ENCODE measurements around the gene STON2. TPM values are rescaled to one million over a fixed set of nuclear protein-coding genes. Genes with fewer than 3 reads are reported as not detected.

STON2 gene
- total RNA-seq, 1 experiment from 2014 or later = 23.5 TPM

DNA sequence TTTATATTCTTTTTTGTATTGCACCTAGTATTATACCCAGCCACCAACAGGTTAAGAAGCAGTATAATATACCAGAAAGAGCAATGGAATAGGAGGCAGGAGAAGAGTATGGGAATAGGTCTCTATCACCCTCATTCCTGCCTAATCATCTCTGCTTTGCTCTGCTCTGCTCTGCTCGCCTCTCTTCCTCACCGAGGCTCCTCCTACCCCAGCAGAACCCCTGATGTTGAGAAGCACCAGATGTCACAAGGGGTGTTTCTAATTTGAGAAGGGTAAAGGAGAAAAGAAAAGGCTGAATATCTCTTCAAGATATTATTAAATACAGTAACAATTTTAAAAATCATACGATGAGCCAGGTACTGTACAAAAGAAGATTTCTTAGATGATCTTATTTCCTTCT is 89.0 kb downstream of the STON2 start:
- no peak for DNase-seq (ENCODE audit: unreplicated experiment)
- no peaks in the 10 kb centered on the region for H3K9me3 Mint-ChIP-seq (ENCODE audit: unreplicated experiment)
- intact Hi-C loops (cut with micrococcal nuclease) = no loop called here
- no peaks in the 10 kb centered on the region for H3K27me3 Mint-ChIP-seq (ENCODE audit: insufficient read depth, unreplicated experiment)
- ChIA-PET POLR2A (interaction anchor here (0.6 to 4.3 kb wide), 9 partner anchors 10 to 124 kb away, joined by 3 to 38 read pairs (median 8); partner anchors contain the start of gene STON2), CTCF (interaction anchor here (0.6 to 1.3 kb wide), 3 partner anchors 42 to 154 kb away, joined by 3 read pairs; no protein-coding TSS in a partner anchor)
- no peak for TF ChIP-seq CTCF (IDR thresholded peaks at IDR 0.05; ENCODE audit: unreplicated experiment)
- no peak overlapping the region for H3K4me3 Mint-ChIP-seq (ENCODE audit: unreplicated experiment)
- no TSS peak for BruUV-seq (replicated peaks)
- H3K27ac Mint-ChIP-seq (ENCODE audit: low read depth, unreplicated experiment) = peak overlapping the region; percentile 70
- peaks cover 33% of the 10 kb centered on the region for H3K4me1 Mint-ChIP-seq (ENCODE audit: insufficient read depth, unreplicated experiment)
- H3K36me3 Mint-ChIP-seq (ENCODE audit: insufficient read depth, unreplicated experiment) = peaks cover 1% of the 10 kb centered on the region

GRCh38 chr14:81310606-81311005 is 89.5 kb downstream of the STON2 start:
- Mint-ChIP-seq H3K4me3 (ENCODE audit: unreplicated experiment) (no peak overlapping the region), H3K27ac (ENCODE audit: low read depth, unreplicated experiment) (no peak overlapping the region), H3K27me3 (ENCODE audit: insufficient read depth, unreplicated experiment) (no peaks in the 10 kb centered on the region), H3K4me1 (ENCODE audit: insufficient read depth, unreplicated experiment) (peaks cover 33% of the 10 kb centered on the region), H3K36me3 (ENCODE audit: insufficient read depth, unreplicated experiment) (peaks cover 7% of the 10 kb centered on the region), H3K9me3 (ENCODE audit: unreplicated experiment) (no peaks in the 10 kb centered on the region)
- DNase-seq (ENCODE audit: unreplicated experiment) = no peak
- no peak for TF ChIP-seq CTCF (IDR thresholded peaks at IDR 0.05; ENCODE audit: unreplicated experiment)
- ChIA-PET POLR2A (interaction anchor here (0.6 to 4.3 kb wide), 8 partner anchors 9 to 143 kb away, joined by 3 to 38 read pairs (median 6); partner anchors contain the start of gene STON2), CTCF (interaction anchor here (0.6 to 2.1 kb wide), 5 partner anchors 14 to 154 kb away, joined by 3 to 6 read pairs (median 3); no protein-coding TSS in a partner anchor)
- intact Hi-C loops (cut with micrococcal nuclease) = no loop called here
- no TSS peak for BruUV-seq (replicated peaks)

DNA sequence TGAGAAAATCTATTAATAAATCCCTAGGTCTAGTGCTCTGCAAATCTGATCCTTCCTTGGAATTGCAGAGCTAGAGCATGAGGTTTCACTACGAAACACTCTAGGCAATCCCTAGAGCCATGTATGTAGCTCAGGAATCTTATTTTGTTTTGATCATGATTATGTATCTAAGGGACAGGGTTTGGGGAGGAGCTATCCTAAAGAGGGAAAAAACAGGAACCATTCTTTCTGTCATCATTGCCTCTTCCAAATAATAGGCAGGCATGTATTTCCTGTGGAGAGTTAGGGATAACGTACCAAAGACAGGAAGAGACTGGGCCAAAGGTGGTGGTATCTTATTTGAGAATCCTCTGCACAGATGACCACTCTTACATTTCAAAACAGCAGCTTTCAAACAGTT is 90.6 kb downstream of the STON2 start:
- Mint-ChIP-seq H3K4me1 (ENCODE audit: insufficient read depth, unreplicated experiment) (peaks cover 30% of the 10 kb centered on the region), H3K4me3 (ENCODE audit: unreplicated experiment) (no peak overlapping the region), H3K27ac (ENCODE audit: low read depth, unreplicated experiment) (no peak overlapping the region), H3K27me3 (ENCODE audit: insufficient read depth, unreplicated experiment) (no peaks in the 10 kb centered on the region), H3K36me3 (ENCODE audit: insufficient read depth, unreplicated experiment) (peaks cover 13% of the 10 kb centered on the region), H3K9me3 (ENCODE audit: unreplicated experiment) (no peaks in the 10 kb centered on the region)
- intact Hi-C loops (cut with micrococcal nuclease) = no loop called here
- no peak for TF ChIP-seq CTCF (IDR thresholded peaks at IDR 0.05; ENCODE audit: unreplicated experiment)
- POLR2A ChIA-PET = interaction anchor here (1.3 to 4.3 kb wide), 5 partner anchors 8 to 97 kb away, joined by 4 to 38 read pairs (median 14); partner anchors contain the start of gene STON2
- DNase-seq (ENCODE audit: unreplicated experiment) = no peak
- no TSS peak for BruUV-seq (replicated peaks)
- CTCF ChIA-PET = interaction anchor here (0.7 to 2.1 kb wide), 4 partner anchors 40 to 705 kb away, joined by 3 to 6 read pairs (median 4); no protein-coding TSS in a partner anchor

- Mint-ChIP-seq H3K4me1 (ENCODE audit: insufficient read depth, unreplicated experiment) (peaks cover 16% of the 10 kb centered on the region), H3K36me3 (ENCODE audit: insufficient read depth, unreplicated experiment) (peaks cover 13% of the 10 kb centered on the region), H3K27me3 (ENCODE audit: insufficient read depth, unreplicated experiment) (no peaks in the 10 kb centered on the region), H3K27ac (ENCODE audit: low read depth, unreplicated experiment) (no peak overlapping the region), H3K4me3 (ENCODE audit: unreplicated experiment) (no peak overlapping the region), H3K9me3 (ENCODE audit: unreplicated experiment) (no peaks in the 10 kb centered on the region)
- ChIA-PET CTCF (interaction anchor here (2.0 to 2.3 kb wide), 2 partner anchors 36 to 147 kb away, joined by 5 to 8 read pairs; no protein-coding TSS in a partner anchor), POLR2A (interaction anchor here (0.9 to 1.9 kb wide), 2 partner anchors 130 to 133 kb away, joined by 5 to 7 read pairs; no protein-coding TSS in a partner anchor)
- TF ChIP-seq CTCF (IDR thresholded peaks at IDR 0.05; ENCODE audit: unreplicated experiment) = no peak
- BruUV-seq (replicated peaks) = no TSS peak
- no peak for DNase-seq (ENCODE audit: unreplicated experiment)
- intact Hi-C loops (cut with micrococcal nuclease) = no loop called here
Observed at GRCh38 chr14:81305743-81306142, 94.4 kb downstream of the STON2 start.
